Superior temporal gyrus (tissue), 1 donor: Measurements from ENCODE around the gene TCP11.

Source experiments
- DNase-seq: peaks from one replicate; pipeline ENCODE4 v3.0.0-alpha.2; 2016; ENCODE audit errors: extremely low spot score

Gene TCP11

GRCh38 chr6:35093118-35093445 lies 48.1 kb downstream of the TCP11 start:
- DNase-seq, result no peak

GRCh38 chr6:35092362-35093117 lies 48.6 kb downstream of the TCP11 start:
- DNase-seq, result no peak

GRCh38 chr6:35091346-35092083 lies 49.6 kb downstream of the TCP11 start:
- DNase-seq, result no peak

- DNase-seq, result no peak
These were observed 50.4 kb downstream of the TCP11 start for GRCh38 chr6:35090734-35091133.

GRCh38 chr6:35089935-35090505 lies 51.1 kb downstream of the TCP11 start:
- no peak for DNase-seq

- DNase-seq, result no peak
These were observed 51.8 kb downstream of the TCP11 start for GRCh38 chr6:35089216-35089934.

- DNase-seq, result no peak
These were observed 52.6 kb downstream of the TCP11 start for GRCh38 chr6:35088281-35089215.

- no peak for DNase-seq
These were observed 53.5 kb downstream of the TCP11 start for GRCh38 chr6:35087361-35088280.

- DNase-seq, result no peak
These were observed 54.3 kb downstream of the TCP11 start for GRCh38 chr6:35086636-35087360.

GRCh38 chr6:35086282-35086632 lies 54.9 kb downstream of the TCP11 start:
- no peak for DNase-seq

- no peak for DNase-seq
These were observed 55.5 kb downstream of the TCP11 start for GRCh38 chr6:35085359-35086281.

- DNase-seq, result no peak
These were observed 56.5 kb downstream of the TCP11 start for GRCh38 chr6:35084511-35085203.

GRCh38 chr6:35084041-35084491 lies 57.1 kb downstream of the TCP11 start:
- DNase-seq, result peak; percentile 38

GRCh38 chr6:35083507-35083906 lies 57.6 kb downstream of the TCP11 start:
- DNase-seq, result no peak

- no peak for DNase-seq
These were observed 58.3 kb downstream of the TCP11 start for GRCh38 chr6:35082733-35083403.

GRCh38 chr6:35082046-35082732 lies 59.0 kb downstream of the TCP11 start:
- no peak for DNase-seq

GRCh38 chr6:35081426-35081851 lies 59.7 kb downstream of the TCP11 start:
- no peak for DNase-seq
